ENCODE data around the gene HSD3B7.

- TF ChIP-seq CTCF (IDR thresholded peaks at IDR 0.05) (no peak), POLR2A (IDR thresholded peaks at IDR 0.05) (no peak)
Measured at GRCh38 chr16:30946671-30947540, 38.1 kb upstream of the HSD3B7 start.

Measured in gastroesophageal sphincter (tissue), 3 donors.